Epithelial cell of esophagus (primary cell): ENCODE measurements around the gene GPC6.

Experiments used
- DNase-seq: peaks from one replicate; pipeline ENCODE4 v3.0.0; 2010; ENCODE audit warnings: low read depth
- H3K4me3 ChIP-seq: 2 replicates; pipeline ENCODE4 v1.5.1; 2011; ENCODE audit warnings: mild to moderate bottlenecking, low read length, control low read depth
- TF ChIP-seq, protein P1 (sequence below): IDR thresholded peaks from 2 replicates; pipeline ENCODE4 v1.5.1; 2011; ENCODE audit warnings: low read depth, mild to moderate bottlenecking, low read length, control low read depth, inconsistent platforms; ENCODE audit not compliant: insufficient read depth; ENCODE audit errors: missing control alignments

Gene GPC6

DNA sequence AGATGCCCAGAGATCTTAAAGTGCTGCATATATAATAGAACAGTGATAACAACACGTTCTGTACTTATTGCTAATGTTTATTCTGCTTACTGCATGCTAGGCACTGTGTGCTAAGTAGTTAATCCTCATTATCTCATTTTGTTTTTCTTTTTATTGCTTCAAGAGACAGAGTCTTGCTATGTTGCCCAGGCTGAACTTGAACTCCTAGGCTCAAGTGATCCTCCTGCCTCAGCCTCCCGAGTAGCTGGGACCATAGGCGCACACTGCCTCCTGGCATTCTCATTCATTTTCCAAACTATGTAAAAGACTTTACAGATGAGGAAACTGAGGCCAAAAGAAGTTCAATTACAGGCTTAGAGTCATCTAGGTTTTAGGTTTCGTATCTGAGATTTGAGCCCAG, 548.4 kb downstream of the GPC6 start:
- TF ChIP-seq, protein P1, sequence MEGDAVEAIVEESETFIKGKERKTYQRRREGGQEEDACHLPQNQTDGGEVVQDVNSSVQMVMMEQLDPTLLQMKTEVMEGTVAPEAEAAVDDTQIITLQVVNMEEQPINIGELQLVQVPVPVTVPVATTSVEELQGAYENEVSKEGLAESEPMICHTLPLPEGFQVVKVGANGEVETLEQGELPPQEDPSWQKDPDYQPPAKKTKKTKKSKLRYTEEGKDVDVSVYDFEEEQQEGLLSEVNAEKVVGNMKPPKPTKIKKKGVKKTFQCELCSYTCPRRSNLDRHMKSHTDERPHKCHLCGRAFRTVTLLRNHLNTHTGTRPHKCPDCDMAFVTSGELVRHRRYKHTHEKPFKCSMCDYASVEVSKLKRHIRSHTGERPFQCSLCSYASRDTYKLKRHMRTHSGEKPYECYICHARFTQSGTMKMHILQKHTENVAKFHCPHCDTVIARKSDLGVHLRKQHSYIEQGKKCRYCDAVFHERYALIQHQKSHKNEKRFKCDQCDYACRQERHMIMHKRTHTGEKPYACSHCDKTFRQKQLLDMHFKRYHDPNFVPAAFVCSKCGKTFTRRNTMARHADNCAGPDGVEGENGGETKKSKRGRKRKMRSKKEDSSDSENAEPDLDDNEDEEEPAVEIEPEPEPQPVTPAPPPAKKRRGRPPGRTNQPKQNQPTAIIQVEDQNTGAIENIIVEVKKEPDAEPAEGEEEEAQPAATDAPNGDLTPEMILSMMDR: no peak
- H3K4me3 ChIP-seq: no peak overlapping the region
- no peak for DNase-seq

DNA sequence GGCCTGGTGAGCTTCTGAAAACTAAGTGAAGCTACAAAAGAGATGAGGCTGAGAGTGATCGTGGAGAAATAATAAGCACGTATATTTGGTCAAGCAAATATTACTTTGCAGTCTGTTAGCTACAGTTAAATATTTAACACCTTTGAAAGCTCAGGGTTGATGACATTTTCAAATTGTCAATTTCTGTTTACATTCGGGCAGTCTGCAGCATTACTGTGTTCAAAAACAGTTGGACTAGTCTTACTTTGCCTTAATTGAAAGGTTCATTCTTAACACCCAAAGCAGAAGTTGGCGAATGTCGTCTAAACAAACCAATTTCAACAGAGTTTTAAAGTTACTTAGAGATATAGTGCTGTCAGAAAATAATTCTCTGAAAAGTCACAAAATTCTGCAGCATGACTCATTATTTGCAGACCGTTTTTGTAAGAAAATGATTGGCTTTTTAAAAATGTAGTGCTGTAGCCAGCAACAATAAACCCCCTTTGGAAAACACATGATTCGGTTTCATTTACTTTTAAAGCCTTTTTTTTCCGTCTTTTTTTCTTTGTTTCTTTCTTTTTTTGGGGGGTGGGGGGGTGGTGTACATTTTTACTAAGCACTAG, 549.0 kb downstream of the GPC6 start:
- TF ChIP-seq, protein P1: no peak
- no peak overlapping the region for H3K4me3 ChIP-seq
- peak; percentile 32 for DNase-seq

DNA sequence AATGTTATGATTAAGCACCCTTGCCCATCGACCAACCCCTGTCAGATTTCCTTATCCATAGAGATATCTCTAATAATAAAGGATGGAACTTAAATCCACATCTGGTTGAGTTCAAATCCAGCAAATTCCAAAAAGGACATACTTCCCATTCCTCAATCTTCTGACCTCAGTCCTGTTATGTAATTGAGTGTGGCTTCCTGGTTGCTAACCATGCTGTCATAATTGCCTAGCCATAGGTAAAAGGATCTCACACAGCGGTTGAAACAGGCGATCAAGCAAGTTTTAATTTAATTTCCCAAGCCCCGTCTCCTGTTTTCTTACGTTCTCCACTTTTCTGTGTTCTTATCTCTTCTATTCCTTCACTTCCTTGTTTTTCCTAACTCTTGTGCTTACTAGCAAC, 550.3 kb downstream of the GPC6 start:
- no peak overlapping the region for H3K4me3 ChIP-seq
- TF ChIP-seq, protein P1: no peak
- peak; percentile 44 for DNase-seq

DNA sequence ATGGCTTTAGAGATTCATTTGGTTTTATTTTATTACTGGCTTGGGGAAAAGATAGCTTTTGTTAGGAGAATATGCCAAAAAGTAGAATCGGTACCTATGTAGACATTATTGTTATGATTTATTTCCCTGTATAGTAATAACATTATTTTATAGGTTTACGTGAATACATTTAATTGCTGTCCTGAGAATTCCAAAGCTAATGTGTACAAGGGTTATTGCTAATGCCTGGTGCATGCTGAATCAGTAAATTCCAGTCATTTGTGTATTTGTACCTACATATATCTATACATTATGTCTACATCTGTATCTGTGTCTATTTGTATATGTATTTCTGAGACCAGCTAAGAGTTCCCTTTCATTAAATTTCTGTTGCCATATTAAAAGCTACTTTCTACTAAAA, 550.9 kb downstream of the GPC6 start:
- no peak for DNase-seq
- TF ChIP-seq, protein P1: no peak
- H3K4me3 ChIP-seq: no peak overlapping the region

DNA sequence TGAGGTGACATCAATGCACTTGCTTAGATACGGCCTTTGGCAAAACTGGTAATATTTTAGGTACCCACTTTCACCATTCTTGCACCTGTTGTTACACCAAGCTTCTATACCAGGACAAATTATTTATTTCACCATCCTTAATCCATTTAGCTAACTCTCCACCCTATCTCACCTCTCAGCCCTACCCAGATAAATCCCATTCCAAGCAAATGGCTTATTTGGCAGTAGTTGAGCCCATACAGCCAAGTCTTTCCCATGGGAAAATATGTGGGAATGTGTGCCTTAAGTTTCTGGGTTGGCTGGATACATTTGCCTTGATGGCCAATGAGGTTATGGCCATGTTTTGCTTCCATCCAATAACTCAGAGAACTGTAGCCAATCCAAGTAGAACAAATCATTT, 551.9 kb downstream of the GPC6 start:
- TF ChIP-seq, protein P1: no peak
- H3K4me3 ChIP-seq: no peak overlapping the region
- no peak for DNase-seq

DNA sequence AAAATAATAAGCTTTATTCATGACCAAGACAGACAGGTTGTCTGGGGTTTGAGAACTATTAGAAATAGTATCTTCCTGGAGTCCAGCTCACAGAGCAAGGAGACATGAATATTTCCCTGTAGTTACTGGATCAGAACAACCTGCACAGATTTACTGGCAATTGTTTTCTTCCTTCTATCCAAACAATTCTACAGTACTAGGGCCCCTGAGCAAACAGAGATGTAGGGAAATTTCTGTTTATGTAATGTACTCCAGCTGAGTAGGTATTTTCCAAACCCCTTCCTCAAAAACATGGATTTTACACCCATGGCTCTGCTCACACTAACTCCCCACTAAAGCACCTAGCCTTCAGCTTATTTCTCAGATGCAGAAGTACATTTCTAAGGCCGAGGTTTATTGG, 557.6 kb downstream of the GPC6 start:
- DNase-seq: no peak
- no peak overlapping the region for H3K4me3 ChIP-seq
- TF ChIP-seq, protein P1: no peak

DNA sequence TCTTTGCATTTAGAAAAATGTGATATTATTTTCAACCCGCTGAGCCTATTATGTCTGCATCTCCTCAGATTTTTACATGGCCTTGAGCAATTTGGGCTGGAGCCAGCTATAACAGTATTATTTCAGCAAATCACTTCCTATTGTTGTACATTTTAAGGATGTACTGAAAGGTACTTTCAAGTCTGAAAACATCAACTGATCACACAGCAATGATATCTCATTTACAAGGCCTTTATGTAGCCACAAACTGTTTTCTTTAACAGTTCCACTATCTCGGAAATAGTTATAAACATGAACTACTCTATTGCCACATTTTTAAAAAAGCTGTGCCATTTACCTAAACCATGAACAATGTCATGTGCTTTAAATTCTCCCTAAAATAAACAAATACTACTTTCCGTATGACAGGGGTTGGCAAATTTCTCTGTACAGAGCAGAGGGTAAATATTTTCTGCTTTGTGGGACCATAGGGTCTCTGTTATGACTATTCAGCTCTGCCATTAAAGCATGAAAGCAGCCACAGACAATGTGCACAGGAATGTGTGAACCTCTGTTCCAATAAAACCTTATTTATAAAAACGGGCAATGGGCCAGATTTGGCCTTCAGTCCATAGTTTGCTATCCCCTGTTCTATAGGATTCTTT, 560.4 kb downstream of the GPC6 start:
- no peak overlapping the region for H3K4me3 ChIP-seq
- DNase-seq: no peak
- TF ChIP-seq, protein P1: no peak
